ENCODE data around the gene CD74.

Gene CD74

GRCh38 chr5:150400316-150401075, 12.2 kb downstream of the CD74 start:
- peaks cover 62% of the 10 kb centered on the region for H3K36me3 ChIP-seq

GRCh38 chr5:150399524-150400211, 13.0 kb downstream of the CD74 start:
- Histone ChIP-seq H3K4me3 (ENCODE audit: low read depth, low read length) (no peak overlapping the region), H3K9me3 (ENCODE audit: severe bottlenecking) (no peaks in the 10 kb centered on the region), H3K27ac (no peak overlapping the region), H3K36me3 (peaks cover 67% of the 10 kb centered on the region), H3K27me3 (ENCODE audit: insufficient read depth, low read depth, severe bottlenecking) (no peaks in the 10 kb centered on the region)
- TF ChIP-seq, protein P1, sequence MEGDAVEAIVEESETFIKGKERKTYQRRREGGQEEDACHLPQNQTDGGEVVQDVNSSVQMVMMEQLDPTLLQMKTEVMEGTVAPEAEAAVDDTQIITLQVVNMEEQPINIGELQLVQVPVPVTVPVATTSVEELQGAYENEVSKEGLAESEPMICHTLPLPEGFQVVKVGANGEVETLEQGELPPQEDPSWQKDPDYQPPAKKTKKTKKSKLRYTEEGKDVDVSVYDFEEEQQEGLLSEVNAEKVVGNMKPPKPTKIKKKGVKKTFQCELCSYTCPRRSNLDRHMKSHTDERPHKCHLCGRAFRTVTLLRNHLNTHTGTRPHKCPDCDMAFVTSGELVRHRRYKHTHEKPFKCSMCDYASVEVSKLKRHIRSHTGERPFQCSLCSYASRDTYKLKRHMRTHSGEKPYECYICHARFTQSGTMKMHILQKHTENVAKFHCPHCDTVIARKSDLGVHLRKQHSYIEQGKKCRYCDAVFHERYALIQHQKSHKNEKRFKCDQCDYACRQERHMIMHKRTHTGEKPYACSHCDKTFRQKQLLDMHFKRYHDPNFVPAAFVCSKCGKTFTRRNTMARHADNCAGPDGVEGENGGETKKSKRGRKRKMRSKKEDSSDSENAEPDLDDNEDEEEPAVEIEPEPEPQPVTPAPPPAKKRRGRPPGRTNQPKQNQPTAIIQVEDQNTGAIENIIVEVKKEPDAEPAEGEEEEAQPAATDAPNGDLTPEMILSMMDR (IDR thresholded peaks at IDR 0.05; ENCODE audit: low read depth, low read length): no peak
- no peak for DNase-seq

More at GRCh38 chr5:150400316-150401075, 12.2 kb downstream of the CD74 start:
- Histone ChIP-seq H3K9me3 (ENCODE audit: severe bottlenecking) (no peaks in the 10 kb centered on the region), H3K4me3 (ENCODE audit: low read depth, low read length) (no peak overlapping the region), H3K27me3 (ENCODE audit: insufficient read depth, low read depth, severe bottlenecking) (no peaks in the 10 kb centered on the region), H3K27ac (no peak overlapping the region)
- TF ChIP-seq, protein P1 (IDR thresholded peaks at IDR 0.05; ENCODE audit: low read depth, low read length): no peak
- no peak for DNase-seq

DNA sequence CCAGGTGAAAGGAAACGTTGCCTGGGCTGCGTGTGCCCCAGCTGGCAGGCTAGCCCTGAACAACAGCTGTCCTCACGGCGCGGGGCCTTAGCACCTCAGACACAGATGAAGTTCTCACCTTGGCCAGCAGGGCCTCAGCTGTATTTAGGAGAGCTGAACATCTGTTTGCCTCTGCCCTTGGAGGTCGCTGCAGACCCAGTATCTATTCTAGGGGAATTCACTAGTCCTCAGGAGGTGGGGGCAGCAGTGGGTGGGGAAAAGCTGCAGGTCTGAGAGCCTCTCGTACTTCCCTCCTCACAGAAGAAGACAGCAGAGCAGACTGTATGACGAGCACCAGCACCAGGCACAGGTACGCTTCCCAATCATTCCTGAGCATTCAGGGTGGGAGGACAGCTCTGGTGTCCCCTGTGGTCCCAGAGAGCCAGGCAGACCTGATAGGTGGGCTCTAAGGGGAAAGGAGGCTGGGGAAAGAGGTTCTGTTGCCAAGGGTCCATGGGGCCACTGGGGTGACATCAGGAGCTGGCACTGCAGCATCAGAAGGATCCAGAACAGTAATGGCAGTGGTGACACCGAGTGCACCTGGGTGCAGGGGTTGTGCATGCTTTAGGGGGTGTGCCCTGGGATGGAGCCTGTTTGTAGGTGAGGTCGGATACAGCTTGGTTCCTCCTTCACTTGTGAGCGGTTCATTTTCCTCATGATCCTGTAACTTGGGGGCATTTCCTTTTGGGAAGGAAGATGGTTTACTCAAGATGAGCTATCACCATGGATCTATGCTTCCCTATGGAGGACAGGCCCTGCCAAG, 13.8 kb downstream of the CD74 start:
- H3K27ac ChIP-seq: no peak overlapping the region
- no peak for DNase-seq

DNA sequence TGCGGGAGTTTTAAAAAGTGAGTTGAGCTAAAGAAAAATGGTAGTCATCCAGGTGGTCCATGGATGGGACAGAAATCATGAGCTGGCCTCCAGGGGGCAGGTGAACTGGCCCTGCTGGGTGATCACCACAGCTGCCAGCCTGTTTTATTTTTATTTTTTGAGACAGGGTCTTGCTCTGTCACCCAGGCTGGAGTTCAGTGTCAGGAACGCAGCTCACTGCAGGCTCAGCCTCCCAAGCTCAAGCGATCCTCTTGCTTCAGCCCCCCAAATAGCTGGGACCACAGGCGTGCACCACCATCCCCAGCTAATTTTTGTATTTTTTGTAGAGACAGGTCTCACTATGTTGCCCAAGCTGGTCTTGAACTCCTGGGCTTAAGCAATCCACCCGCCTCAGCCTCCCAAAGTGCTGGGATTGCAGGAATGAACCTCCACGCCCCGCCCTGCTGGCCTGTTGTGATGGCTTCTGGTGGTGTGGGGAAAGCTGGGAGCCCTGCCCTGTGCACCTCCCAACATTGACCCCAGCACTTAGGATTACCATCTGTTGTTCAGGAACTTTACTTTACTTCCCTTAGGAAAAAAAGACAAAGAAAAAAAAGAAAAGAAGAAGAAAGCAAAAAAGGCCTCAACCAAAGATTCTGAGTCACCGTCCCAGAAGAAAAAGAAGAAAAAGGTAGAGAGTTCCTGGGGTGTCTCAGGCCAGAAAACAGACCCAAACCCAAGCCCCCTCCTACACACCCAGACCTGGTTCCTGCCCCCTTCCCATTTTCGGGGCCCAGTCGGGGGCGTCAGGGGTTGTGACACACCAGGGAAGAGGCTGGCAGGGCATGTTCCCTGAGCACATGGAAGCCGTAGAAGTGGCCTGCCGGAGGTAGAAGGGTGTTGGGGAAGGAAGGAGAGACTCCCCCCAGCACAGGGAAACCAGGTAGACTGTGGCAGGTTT, 14.7 kb downstream of the CD74 start:
- Histone ChIP-seq H3K36me3 (peaks cover 78% of the 10 kb centered on the region), H3K4me3 (ENCODE audit: low read depth, low read length) (no peak overlapping the region), H3K9me3 (ENCODE audit: severe bottlenecking) (no peaks in the 10 kb centered on the region), H3K27me3 (ENCODE audit: insufficient read depth, low read depth, severe bottlenecking) (no peaks in the 10 kb centered on the region), H3K27ac (no peak overlapping the region)
- TF ChIP-seq, protein P1 (IDR thresholded peaks at IDR 0.05; ENCODE audit: low read depth, low read length): no peak
- DNase-seq: no peak

More for the DNA sequence above, 13.8 kb downstream of the CD74 start:
- Histone ChIP-seq H3K9me3 (ENCODE audit: severe bottlenecking) (no peaks in the 10 kb centered on the region), H3K27me3 (ENCODE audit: insufficient read depth, low read depth, severe bottlenecking) (no peaks in the 10 kb centered on the region), H3K36me3 (peaks cover 74% of the 10 kb centered on the region), H3K4me3 (ENCODE audit: low read depth, low read length) (no peak overlapping the region)
- TF ChIP-seq, protein P1 (IDR thresholded peaks at IDR 0.05; ENCODE audit: low read depth, low read length): no peak

DNA sequence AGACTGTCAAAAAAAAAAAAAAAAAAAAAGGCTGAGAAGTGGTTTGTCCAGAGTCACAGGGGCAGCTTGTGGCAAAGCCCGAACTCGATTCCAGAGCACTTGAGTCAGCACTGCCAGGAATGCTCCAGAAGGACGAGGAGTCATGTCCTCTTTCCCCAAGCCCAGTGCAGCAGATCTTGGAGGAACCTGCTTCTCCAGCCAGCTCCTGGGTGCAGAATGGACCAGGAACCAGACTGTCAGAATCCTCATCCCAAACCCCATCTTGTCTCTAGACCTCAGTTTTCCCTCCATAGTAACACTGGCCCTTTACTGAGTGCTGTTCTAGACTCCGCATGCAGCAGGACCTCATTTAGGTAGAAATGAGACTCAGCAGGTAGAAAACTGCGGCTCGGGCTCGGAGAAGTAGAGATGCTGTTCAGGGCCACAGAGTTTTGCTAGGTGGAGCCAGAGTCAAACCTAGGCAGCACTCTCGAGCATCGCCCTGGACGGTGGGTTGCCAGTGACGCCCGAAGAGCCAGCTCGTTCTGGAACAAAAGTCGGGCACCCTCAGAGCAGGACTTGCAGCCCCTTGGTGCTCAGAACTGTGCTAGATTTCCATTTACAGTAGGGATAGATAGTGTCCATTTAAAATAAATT, 15.4 kb downstream of the CD74 start:
- H3K9me3 ChIP-seq (ENCODE audit: severe bottlenecking): no peaks in the 10 kb centered on the region
- TF ChIP-seq, protein P1 (IDR thresholded peaks at IDR 0.05; ENCODE audit: low read depth, low read length): no peak
- H3K27ac ChIP-seq: no peak overlapping the region
- no peak for DNase-seq
- H3K27me3 ChIP-seq (ENCODE audit: insufficient read depth, low read depth, severe bottlenecking): no peaks in the 10 kb centered on the region
- no peak overlapping the region for H3K4me3 ChIP-seq (ENCODE audit: low read depth, low read length)
- peaks cover 78% of the 10 kb centered on the region for H3K36me3 ChIP-seq

Data from WERI-Rb-1 (cell line).